Measurements from ENCODE around the gene MYL3.
A peak's percentile ranks its signal among the peaks of the same experiment; 100 is the strongest.

Gene MYL3

DNA sequence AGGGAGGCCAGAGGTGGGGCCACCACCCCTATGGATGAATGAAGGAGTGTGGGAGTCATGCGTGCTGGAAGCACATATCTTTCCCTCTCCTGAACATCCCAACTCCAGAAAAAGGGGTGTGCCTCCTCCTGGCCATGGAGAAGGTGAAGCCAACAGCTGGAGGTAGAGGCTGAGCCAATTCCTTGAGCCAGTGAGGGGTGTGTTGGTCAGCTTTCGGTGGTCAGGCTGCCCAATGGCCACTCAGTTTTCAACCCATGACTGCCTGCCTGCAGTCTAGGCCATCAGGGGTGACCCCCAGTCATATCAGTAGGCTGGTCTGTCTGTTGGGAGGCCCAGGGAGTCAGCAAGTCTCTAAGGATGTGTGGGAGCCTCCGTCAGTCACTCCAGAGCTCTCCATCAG is 27.9 kb upstream of the MYL3 start:
- WGBS, result 93% methylated on average over 2 of the region's 3 CpGs
- no peak overlapping the region for H3K4me3 ChIP-seq (ENCODE audit: low read length)
- H3K4me1 ChIP-seq (ENCODE audit: insufficient read depth, low read length), result peaks cover 26% of the 10 kb centered on the region
- no peaks in the 10 kb centered on the region for H3K9me3 ChIP-seq (ENCODE audit: insufficient read depth, low read depth, low read length)
- no peak overlapping the region for H3K27ac ChIP-seq (ENCODE audit: low read depth, low read length)
- H3K36me3 ChIP-seq (ENCODE audit: insufficient read depth, low read length), result no peaks in the 10 kb centered on the region
- no peak overlapping the region for H3K9ac ChIP-seq (ENCODE audit: low read depth, low read length)
- peaks cover 77% of the 10 kb centered on the region for H3K27me3 ChIP-seq (ENCODE audit: insufficient read depth, low read length)

GRCh38 chr3:46890132-46890531 is 26.9 kb upstream of the MYL3 start:
- H3K27ac ChIP-seq (ENCODE audit: low read depth, low read length), result no peak overlapping the region
- no peaks in the 10 kb centered on the region for H3K36me3 ChIP-seq (ENCODE audit: insufficient read depth, low read length)
- peaks cover 26% of the 10 kb centered on the region for H3K4me1 ChIP-seq (ENCODE audit: insufficient read depth, low read length)
- no peak overlapping the region for H3K9ac ChIP-seq (ENCODE audit: low read depth, low read length)
- 97% methylated on average over 1 of the region's 1 CpG for WGBS
- H3K27me3 ChIP-seq (ENCODE audit: insufficient read depth, low read length), result peaks cover 87% of the 10 kb centered on the region
- no peaks in the 10 kb centered on the region for H3K9me3 ChIP-seq (ENCODE audit: insufficient read depth, low read depth, low read length)
- H3K4me3 ChIP-seq (ENCODE audit: low read length), result no peak overlapping the region

- Histone ChIP-seq H3K9ac (ENCODE audit: low read depth, low read length) (no peak overlapping the region), H3K27me3 (ENCODE audit: insufficient read depth, low read length) (peaks cover 92% of the 10 kb centered on the region), H3K36me3 (ENCODE audit: insufficient read depth, low read length) (no peaks in the 10 kb centered on the region), H3K9me3 (ENCODE audit: insufficient read depth, low read depth, low read length) (no peaks in the 10 kb centered on the region), H3K4me3 (ENCODE audit: low read length) (no peak overlapping the region), H3K27ac (ENCODE audit: low read depth, low read length) (no peak overlapping the region), H3K4me1 (ENCODE audit: insufficient read depth, low read length) (peaks cover 29% of the 10 kb centered on the region)
- 72% methylated on average over 6 of the region's 6 CpGs for WGBS
Measured at GRCh38 chr3:46889381-46890110, 26.3 kb upstream of the MYL3 start.

DNA sequence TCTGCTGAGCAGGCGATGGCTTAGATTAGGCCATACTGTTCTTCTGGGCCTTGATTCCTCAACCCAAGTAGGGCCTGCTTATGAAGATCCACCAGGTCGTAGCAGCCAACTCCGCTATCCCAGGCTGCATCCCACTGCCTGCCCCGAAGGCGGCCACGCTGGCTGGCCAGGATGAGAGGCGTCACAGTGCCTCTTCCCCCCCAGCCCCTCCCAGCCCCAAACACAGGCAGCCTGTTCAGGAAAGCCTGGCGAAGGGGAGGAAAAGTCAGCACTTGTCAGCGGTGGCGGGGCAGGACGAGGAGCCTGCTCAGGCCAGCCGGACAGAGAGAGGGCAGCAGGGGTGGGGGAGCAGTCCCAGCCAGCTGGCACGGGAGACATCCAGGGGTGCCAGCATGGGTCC is 25.5 kb upstream of the MYL3 start:
- Histone ChIP-seq H3K27ac (ENCODE audit: low read depth, low read length) (no peak overlapping the region; the same call in 1 of the 2 replicates), H3K27me3 (ENCODE audit: insufficient read depth, low read length) (peaks cover 92% of the 10 kb centered on the region), H3K4me3 (ENCODE audit: low read length) (no peak overlapping the region), H3K4me1 (ENCODE audit: insufficient read depth, low read length) (peaks cover 37% of the 10 kb centered on the region), H3K36me3 (ENCODE audit: insufficient read depth, low read length) (no peaks in the 10 kb centered on the region), H3K9me3 (ENCODE audit: insufficient read depth, low read depth, low read length) (no peaks in the 10 kb centered on the region), H3K9ac (ENCODE audit: low read depth, low read length) (no peak overlapping the region)
- 51% methylated on average over 13 of the region's 13 CpGs for WGBS

GRCh38 chr3:46887980-46888494 is 24.8 kb upstream of the MYL3 start:
- Histone ChIP-seq H3K36me3 (ENCODE audit: insufficient read depth, low read length) (no peaks in the 10 kb centered on the region), H3K9me3 (ENCODE audit: insufficient read depth, low read depth, low read length) (no peaks in the 10 kb centered on the region), H3K4me1 (ENCODE audit: insufficient read depth, low read length) (peaks cover 37% of the 10 kb centered on the region), H3K27ac (ENCODE audit: low read depth, low read length) (no peak overlapping the region; the same call in 1 of the 2 replicates), H3K27me3 (ENCODE audit: insufficient read depth, low read length) (peaks cover 91% of the 10 kb centered on the region), H3K4me3 (ENCODE audit: low read length) (no peak overlapping the region), H3K9ac (ENCODE audit: low read depth, low read length) (no peak overlapping the region)
- WGBS, result 6% methylated on average over 6 of the region's 7 CpGs

GRCh38 chr3:46885612-46886011 is 22.4 kb upstream of the MYL3 start:
- Histone ChIP-seq H3K4me1 (ENCODE audit: insufficient read depth, low read length) (peaks cover 34% of the 10 kb centered on the region), H3K9ac (ENCODE audit: low read depth, low read length) (no peak overlapping the region), H3K27ac (ENCODE audit: low read depth, low read length) (no peak overlapping the region), H3K9me3 (ENCODE audit: insufficient read depth, low read depth, low read length) (no peaks in the 10 kb centered on the region), H3K36me3 (ENCODE audit: insufficient read depth, low read length) (no peaks in the 10 kb centered on the region), H3K4me3 (ENCODE audit: low read length) (no peak overlapping the region), H3K27me3 (ENCODE audit: insufficient read depth, low read length) (peaks cover 90% of the 10 kb centered on the region)
- WGBS, result 92% methylated on average over 3 of the region's 3 CpGs

DNA sequence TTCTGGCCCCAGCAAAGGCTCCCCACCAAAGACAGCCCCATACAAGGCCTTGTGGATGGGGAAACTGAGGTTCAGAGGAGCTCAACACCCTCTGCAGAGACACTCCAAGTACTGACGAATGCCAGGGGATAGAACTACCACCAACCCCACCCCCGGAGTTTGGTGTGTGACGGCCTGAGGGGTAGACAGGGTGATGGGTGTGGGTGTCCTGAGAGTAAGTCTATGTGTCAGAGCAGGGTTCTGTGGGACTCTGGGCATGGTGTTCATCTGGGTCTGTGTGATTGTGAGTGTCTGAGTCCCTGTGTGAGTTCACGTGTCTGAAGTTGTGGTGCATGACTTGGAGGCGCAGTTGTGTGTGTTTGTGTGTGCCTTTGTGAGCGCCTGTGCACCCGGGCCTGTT is 21.7 kb upstream of the MYL3 start:
- H3K27ac ChIP-seq (ENCODE audit: low read depth, low read length), result no peak overlapping the region
- WGBS, result 77% methylated on average over 6 of the region's 7 CpGs

GRCh38 chr3:46884427-46884826 is 21.2 kb upstream of the MYL3 start:
- Histone ChIP-seq H3K27ac (ENCODE audit: low read depth, low read length) (no peak overlapping the region), H3K9me3 (ENCODE audit: insufficient read depth, low read depth, low read length) (no peaks in the 10 kb centered on the region), H3K4me3 (ENCODE audit: low read length) (no peak overlapping the region), H3K4me1 (ENCODE audit: insufficient read depth, low read length) (peaks cover 34% of the 10 kb centered on the region), H3K9ac (ENCODE audit: low read depth, low read length) (no peak overlapping the region), H3K27me3 (ENCODE audit: insufficient read depth, low read length) (peaks cover 90% of the 10 kb centered on the region), H3K36me3 (ENCODE audit: insufficient read depth, low read length) (no peaks in the 10 kb centered on the region)
- WGBS, result 13% methylated on average over 5 of the region's 5 CpGs

More for the DNA sequence above, 21.7 kb upstream of the MYL3 start:
- H3K4me1 ChIP-seq (ENCODE audit: insufficient read depth, low read length), result peaks cover 34% of the 10 kb centered on the region
- no peak overlapping the region for H3K9ac ChIP-seq (ENCODE audit: low read depth, low read length)
- no peak overlapping the region for H3K4me3 ChIP-seq (ENCODE audit: low read length)
- H3K36me3 ChIP-seq (ENCODE audit: insufficient read depth, low read length), result no peaks in the 10 kb centered on the region
- H3K27me3 ChIP-seq (ENCODE audit: insufficient read depth, low read length), result peaks cover 90% of the 10 kb centered on the region
- no peaks in the 10 kb centered on the region for H3K9me3 ChIP-seq (ENCODE audit: insufficient read depth, low read depth, low read length)

- Histone ChIP-seq H3K4me1 (ENCODE audit: insufficient read depth, low read length) (peaks cover 30% of the 10 kb centered on the region), H3K27ac (ENCODE audit: low read depth, low read length) (no peak overlapping the region), H3K27me3 (ENCODE audit: insufficient read depth, low read length) (peaks cover 90% of the 10 kb centered on the region), H3K9ac (ENCODE audit: low read depth, low read length) (no peak overlapping the region), H3K4me3 (ENCODE audit: low read length) (peak overlapping the region; percentile 51), H3K9me3 (ENCODE audit: insufficient read depth, low read depth, low read length) (no peaks in the 10 kb centered on the region), H3K36me3 (ENCODE audit: insufficient read depth, low read length) (no peaks in the 10 kb centered on the region)
- WGBS, result 13% methylated on average over 4 of the region's 4 CpGs
Measured at GRCh38 chr3:46883830-46884185, 20.6 kb upstream of the MYL3 start.

DNA sequence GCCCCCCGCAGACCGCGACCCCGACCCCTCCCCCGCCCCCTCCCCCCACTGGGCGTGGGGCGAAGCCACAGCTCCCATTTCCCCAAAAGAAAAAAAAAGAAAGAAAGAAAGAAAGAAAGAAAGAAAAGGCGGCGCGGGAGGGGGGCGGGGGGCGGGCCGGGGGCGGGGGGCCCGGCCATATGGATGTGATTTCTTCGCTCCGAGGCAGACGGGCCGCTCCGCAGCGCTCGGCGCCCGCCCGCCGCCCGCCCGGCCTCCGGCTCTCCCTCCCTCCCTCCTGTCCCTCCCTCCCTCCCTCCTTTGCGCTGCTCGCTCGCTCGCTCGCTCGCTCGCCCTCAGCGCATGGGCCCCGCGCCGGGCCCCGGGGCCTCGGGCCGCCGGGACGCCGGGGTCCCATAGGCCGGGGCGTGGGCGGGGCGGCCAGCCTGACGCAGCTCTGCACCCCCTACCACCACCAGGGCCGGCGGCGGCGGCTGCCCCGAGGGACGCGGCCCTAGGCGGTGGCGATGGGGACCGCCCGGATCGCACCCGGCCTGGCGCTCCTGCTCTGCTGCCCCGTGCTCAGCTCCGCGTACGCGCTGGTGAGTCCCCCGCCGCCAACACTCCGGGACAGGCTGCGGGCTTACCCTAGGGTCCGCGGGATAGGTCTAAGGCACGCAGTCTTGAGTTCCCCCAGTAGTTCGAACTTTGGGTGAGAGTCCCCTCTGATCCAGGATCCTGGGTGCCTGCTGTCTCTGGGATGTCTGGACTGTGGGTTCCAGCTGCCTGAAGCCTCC is 20.0 kb upstream of the MYL3 start:
- Histone ChIP-seq H3K27me3 (ENCODE audit: insufficient read depth, low read length) (peaks cover 90% of the 10 kb centered on the region), H3K4me3 (ENCODE audit: low read length) (peak overlapping the region; percentile 70), H3K27ac (ENCODE audit: low read depth, low read length) (no peak overlapping the region), H3K9me3 (ENCODE audit: insufficient read depth, low read depth, low read length) (no peaks in the 10 kb centered on the region), H3K4me1 (ENCODE audit: insufficient read depth, low read length) (peaks cover 30% of the 10 kb centered on the region), H3K36me3 (ENCODE audit: insufficient read depth, low read length) (no peaks in the 10 kb centered on the region), H3K9ac (ENCODE audit: low read depth, low read length) (no peak overlapping the region)
- WGBS, result under 1% methylated on average over 57 of the region's 78 CpGs

GRCh38 chr3:46882377-46883053 is 19.3 kb upstream of the MYL3 start:
- Histone ChIP-seq H3K4me1 (ENCODE audit: insufficient read depth, low read length) (peaks cover 25% of the 10 kb centered on the region), H3K27me3 (ENCODE audit: insufficient read depth, low read length) (peaks cover 94% of the 10 kb centered on the region), H3K27ac (ENCODE audit: low read depth, low read length) (no peak overlapping the region), H3K9me3 (ENCODE audit: insufficient read depth, low read depth, low read length) (no peaks in the 10 kb centered on the region), H3K36me3 (ENCODE audit: insufficient read depth, low read length) (no peaks in the 10 kb centered on the region), H3K9ac (ENCODE audit: low read depth, low read length) (no peak overlapping the region), H3K4me3 (ENCODE audit: low read length) (peak overlapping the region; percentile 70)
- WGBS, result under 1% methylated on average over 69 of the region's 72 CpGs

Data from HUES64 (cell line).